Prostate gland (tissue), 2 donors: ENCODE measurements around the gene UBE2U.

Experiments used
- CTCF ChIP-seq, 4 experiments: fragments of 200-600 bp in 2 of 4; fragments of 450-650 bp in 2 of 4; sonication (generic) in 2 of 4; IDR thresholded peaks; 1 replicate in 3 of 4; 2 replicates in 1 of 4; pipeline ENCODE4 v1.5.1; 2016 to 2019; ENCODE audit warnings: antibody characterized with exemption in 4 of 4, mild to moderate bottlenecking in 2 of 4, moderate library complexity in 2 of 4
- POLR2AphosphoS5 ChIP-seq: sonication (generic); formaldehyde crosslinking; IDR thresholded peaks from one replicate; pipeline ENCODE4 v1.6.1; 2017; ENCODE audit warnings: antibody characterized with exemption

DNA sequence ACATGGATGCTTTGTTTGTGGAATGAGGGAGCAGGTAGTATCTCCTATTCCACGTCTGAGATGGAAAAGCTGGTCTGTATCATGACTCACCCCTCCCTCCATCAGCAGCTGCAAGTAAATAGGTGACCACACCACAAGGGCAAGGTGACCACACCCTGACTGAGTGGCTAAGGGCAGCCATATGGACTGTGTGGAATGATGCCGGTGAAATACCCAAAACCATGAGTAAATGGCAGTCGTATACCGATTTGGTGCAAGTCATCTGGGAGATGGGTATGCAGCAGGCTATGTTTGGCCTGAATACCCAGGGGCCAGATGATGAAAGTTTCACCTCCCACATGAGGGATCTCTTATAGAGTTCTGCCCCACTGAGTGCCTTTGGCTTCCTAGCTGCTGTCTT, 15.8 kb upstream of the UBE2U start:
- TF ChIP-seq CTCF (IDR thresholded peaks at IDR 0.05) (no peak), POLR2AphosphoS5 (no peak)
